COLO668 (cell line): ENCODE measurements around the gene RNF26.

Experiments used
- DNase-seq: peaks from one replicate; lab custom pipeline; 2025; ENCODE audit not compliant: unreplicated experiment; lab: John Stamatoyannopoulos, UW

Gene RNF26

DNA sequence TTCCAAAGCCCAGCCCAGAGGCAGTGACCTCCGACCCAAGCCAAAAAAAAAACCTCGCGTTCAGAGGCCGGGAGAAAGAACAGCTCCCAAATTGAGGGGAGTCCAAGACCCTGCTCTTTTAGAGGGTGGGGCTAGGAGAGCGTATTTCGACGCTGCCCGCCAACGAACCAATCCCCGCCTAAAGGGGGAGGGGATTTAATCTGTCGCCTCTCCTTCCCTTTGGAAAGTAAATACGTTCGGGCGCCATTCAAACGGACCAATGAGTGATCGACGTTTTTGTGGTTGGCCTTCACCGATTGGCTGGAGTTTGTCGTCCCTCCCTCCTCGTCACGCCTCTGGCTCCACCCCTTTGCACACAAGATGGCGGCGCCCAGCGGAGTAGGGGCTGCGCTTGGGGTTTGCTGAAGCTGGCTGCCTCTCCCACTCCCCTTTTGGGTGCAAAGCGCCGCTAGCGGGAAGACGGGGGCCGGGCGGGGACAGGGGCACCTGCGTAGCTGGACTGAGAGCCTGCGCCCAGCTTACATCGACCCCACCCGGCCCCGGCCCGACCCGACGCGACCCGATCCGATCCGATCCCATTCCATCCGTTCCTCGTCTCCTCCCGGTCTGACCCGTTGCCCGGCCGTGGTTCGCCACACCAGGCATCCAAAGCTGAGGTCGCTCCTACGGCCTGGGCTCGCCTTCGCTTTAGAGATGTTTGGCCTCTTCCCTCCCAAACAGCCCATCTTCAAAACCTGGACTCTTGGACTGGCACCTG, at the start of gene RNF26:
RNF26 (plus strand) TSS at position 354 of the 757 bp plus-strand sequence. CDS start 596 bp downstream, outside the sequence.
- DNase-seq: peak; percentile 93

DNA sequence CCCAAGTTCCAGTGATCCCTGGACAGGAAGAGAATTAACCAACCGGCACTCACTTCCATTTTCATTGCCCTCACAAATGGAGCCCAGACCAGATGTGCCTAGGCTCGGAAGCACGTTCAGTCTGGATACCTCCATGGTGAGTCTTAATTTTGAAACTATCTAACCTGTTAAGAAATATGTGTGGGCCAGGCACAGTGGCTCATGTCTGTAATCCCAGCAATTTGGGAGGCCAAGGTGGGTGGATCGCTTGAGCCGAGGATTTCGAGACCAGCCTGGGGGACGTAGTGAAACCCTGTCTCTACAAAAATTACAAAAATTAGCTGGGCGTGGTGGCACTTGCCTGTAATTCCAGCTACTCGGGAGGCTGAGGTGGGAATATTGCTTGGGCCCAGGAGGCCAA, 48.9 kb upstream of the RNF26 start:
- no peak for DNase-seq

DNA sequence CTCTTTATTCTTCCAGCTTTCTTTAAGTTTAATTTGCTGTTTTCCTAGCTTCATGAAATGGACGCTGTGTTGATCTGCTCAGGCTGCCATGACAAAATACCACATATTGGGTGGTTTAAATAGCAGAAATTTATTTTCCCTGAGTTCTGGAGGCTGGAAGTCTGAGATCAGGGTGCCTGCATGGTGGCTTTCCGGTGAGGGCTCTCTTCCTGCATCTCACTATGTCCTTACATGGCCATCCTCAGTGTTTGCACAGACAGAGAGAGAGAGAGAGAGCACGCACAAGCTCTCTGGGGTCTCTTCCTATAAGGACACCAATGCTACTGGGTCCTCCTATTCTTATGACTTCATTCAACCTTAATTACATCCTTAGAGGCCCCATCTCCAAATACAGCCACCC, 46.1 kb upstream of the RNF26 start:
- no peak for DNase-seq

DNA sequence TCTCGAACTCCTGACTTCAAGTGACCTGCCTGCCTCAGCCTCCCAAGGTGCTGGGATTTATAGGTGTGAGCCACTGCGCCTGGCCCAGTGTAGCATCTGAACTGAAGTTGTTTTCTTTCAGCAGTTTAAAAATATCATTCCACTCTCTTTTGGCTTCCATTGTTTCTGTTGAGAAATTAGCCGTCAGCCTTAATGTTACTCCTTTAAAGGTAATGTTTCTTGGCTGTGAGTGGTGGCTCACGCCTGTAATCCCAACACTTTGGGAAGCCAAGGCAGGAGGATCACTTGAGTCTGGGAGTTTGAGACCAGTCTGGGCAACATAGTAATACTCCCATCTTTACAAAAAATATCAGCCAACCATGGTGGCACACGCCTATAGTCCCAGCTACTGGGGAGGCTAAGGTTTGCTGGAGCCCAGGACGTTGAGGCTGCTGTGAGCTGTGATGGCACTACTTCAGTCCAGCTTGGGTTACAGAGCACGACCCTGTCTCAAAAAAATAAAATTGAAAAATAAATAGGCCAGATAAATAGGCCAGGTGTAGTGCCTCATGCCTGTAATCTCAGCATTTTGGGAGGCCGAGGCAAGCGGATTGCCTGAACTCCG, 43.3 kb upstream of the RNF26 start:
- no peak for DNase-seq

DNA sequence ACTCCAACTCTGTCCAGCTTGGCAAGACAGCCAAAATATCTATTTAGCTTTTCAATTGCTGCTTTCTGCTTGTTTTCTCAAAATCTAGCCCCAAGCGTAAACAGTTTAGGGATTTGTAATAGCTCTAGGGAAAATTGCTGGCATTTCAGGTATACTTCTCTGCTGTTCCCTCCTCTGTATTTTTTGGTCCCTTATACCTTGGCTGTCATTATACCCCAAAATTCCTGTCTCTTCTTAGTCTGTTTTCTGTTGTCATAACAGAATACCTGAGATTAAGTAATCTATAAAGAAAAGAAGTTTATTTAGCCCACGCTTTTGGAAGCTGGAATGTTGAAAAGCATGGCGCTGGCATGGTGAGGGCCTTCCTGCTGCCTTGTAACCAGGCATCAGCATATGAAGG, 40.9 kb upstream of the RNF26 start:
- DNase-seq: no peak

DNA sequence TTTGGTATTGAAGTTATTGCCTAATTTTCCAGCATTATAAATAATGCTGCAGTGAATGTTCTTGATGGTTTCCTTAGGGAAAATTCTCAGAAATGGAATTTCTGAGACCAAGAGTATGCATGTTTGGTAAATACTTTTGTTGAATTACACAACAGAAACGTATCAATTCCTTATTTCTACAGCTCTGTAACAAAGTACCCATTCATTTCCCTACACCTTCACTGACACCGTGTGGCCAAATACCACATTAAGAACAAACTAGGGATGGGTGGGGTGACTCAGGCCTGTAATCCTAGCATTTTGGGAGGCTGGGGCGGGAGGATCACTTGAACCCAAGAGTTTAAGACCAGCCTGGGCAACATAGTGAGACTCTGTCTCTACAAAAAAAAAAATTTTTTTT, 39.1 kb upstream of the RNF26 start:
- no peak for DNase-seq

DNA sequence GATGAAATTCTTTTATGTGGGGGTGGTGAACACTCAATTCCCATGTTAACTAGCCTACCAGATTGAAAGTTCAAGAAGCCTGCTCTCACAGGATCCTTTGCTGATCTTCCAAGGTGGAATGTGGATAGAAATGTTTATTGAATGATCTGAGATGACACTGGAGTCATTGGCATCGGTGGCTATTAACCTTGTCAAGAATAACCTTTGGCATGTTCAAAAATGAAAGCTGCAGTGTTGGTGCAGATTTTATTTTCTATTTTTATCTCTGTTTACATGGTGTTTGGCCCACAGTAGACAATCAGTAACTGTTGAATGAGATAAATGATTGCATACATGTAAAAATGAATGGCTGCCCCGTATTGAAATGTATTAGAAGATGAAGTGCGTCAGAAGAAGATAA, 36.4 kb upstream of the RNF26 start:
- DNase-seq: no peak

DNA sequence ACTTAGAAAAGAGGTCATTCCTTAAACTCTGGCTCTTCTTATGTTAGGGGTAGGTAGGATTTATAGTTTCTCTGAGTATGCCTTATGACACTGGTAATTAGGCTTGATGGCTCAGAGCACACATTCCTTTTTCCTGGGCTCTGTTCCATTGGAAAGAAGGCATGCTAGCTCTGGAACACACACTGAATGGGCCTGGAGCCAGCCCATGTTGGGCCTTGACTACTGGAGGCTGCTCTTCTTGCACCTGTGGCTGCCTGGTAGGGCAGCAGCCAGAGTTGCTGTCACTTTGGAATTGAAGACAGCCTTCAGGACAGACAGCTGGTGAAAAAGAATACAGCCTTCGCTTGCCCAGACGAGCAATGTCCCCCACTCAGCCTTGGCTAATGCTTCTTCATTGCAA, 35.6 kb upstream of the RNF26 start:
- DNase-seq: no peak

DNA sequence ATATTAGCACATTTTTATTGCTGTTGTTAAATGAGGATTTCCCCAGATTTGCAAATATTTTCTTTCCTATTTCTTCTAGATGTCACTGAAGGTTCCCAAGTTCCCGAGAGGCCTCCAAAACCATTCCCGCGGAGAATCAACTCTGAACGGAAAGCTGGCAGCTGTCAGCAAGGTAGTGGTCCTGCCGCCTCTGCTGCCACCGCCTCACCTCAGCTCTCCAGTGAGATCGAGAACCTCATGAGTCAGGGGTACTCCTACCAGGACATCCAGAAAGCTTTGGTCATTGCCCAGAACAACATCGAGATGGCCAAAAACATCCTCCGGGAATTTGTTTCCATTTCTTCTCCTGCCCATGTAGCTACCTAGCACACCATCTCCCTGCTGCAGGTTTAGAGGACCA, 34.9 kb upstream of the RNF26 start:
- DNase-seq: no peak

DNA sequence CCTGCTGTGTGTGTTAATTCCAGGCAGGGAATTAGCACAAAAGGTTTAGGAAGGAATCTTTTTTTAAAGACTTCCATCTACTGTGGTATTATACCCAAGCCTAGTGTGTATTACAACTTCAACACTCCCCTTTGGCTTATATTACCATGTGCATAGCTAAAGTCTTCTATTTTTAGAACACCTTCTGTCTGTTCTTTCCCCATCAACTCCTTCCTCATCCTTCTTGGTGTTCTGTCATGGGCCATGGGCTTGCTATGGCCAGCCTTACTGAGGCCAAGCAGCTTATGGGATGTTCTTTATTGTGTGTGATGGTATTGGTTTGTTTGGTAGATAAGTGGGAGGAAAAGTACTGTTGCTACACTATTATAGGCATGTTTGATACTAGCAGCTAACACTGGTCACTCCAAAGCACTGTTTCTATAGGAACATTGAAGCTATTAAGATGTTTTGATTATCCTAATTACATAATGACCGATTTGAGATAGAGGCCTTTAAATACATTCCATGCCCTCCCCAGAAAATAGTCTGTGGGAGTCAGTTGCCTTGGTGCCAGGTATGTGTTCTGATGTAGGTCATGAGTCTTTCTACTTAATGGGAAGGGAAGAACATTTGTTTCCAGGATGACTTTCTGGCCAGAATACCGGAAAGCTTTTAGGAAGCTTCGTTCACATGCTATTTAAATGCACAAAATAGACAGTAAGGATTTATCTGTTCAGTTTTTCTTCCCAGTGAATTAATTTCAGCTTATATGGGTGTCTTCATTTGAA, 33.9 kb upstream of the RNF26 start:
- no peak for DNase-seq

DNA sequence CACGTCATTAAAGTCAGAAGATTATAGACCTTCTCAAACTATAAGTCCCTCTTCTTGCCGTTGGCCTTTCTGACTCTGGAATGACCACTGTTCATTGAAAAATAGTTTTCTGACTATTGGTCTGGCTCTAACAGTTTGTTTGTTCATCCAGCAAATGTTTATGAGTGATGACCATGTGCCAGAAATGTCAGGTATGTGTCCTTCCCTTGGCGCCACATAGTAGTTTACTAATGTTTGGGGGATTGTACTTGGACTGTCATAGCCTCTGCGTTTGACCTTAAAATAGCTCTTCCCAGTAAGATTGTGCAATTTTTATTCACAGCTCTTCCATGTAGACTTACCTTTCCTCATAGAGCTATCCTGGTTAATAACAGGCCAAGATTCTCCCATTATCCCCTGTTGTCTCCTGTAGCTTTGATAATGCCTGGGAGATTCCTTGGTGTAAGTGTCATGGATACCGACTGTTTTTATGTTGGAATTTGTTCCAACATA, 31.1 kb upstream of the RNF26 start:
- no peak for DNase-seq

DNA sequence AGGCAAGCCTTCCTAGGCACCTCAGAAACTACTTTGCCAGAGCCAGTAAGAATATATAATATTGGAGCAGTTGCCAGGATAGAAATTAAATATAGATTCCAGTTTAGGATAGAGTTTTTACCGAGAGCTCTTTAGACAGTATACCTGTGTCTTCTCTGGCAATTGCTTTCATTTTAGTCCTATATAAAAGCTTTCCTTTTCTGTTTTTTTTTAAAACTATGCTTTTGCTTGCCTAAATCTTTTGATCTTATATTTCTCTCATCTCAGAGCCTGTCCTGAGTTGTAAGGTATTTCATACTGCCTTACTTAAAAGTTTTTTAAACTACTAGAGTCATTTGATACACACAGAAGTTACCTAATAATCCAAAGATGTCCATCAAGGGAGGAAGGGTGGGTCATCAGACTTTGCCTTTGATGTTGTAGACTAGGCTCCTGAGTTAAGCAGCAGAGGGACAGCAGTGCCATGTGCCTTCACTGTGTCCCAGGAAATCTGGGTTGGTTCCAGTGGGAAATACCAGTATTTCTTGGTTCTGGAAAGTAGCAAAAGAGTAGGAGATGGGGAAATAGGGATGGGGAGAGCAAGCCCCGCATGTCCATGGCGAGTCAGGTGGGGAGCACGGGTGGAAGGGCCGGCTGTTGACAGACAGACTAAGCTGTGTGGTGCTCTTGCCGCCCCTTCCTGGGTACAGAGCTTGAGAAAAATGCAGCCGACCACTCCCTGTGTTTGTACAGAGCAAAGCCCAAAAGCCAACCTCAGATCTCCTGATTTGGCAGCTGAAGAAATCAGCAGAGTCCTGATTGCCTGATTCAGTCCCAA, 28.6 kb upstream of the RNF26 start:
- DNase-seq: no peak

DNA sequence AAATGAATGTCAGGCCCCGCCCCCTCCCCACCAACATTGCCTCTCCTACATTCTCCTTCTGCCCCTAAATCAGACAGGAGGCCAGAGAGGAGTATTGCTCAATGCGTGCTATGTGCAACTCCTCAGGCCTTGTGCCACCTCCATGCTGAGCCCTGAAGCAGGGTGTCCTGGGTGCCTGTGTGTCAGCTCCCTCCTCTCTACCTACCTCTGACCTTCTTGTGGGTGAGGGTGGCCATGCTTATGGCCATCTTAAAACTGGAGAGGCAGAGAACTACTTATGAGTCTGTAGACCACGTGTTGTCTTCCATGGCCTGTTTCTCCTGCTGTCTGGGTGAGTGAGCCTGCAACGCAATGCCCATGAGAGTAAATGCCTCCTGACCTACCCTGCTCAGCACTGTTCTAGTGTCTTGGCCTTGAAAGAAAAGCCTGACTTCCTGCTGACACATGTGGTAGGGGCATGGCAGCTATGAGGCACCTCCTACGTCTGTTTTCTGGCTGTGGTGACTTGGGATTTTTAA, 27.9 kb upstream of the RNF26 start:
- no peak for DNase-seq

DNA sequence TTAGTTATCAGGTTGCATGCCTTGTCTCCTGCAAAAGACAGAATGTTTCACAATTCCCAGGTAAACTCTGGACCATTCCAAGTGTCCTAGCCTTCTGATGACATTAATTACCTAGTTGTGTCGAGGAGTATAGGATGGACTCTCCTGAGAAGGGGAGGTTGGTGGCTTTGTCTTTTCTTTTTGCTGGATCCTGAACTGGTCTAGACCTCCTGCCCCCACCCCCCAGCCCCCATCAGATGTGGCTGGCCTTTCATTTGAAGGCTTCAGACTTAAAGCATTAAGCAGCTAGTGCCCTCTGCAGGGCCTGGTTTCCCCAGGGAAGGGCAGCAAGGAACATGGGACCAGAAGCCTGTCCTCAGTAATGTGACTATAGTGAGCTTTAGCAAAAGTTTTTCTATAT, 27.1 kb upstream of the RNF26 start:
- DNase-seq: no peak

DNA sequence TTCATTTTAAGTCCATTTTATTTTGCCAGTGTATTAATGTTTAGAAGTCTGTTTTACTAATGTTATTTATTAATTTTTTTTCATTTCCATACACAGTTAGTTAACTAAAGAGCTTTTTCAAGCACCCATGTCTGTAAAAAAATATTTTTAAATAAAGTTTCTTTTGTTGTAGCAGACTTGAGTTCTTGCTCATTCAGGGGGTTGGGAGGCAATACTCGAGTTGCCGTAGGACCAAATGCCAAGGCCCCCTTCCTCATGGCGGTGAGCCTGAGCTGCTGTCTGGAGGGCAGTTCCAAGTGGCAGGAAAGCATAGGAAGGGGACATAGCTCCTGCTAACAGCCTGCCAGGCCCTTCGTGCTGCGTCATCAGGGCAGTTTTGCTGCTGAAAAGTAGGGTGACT, 26.4 kb upstream of the RNF26 start:
- DNase-seq: no peak

DNA sequence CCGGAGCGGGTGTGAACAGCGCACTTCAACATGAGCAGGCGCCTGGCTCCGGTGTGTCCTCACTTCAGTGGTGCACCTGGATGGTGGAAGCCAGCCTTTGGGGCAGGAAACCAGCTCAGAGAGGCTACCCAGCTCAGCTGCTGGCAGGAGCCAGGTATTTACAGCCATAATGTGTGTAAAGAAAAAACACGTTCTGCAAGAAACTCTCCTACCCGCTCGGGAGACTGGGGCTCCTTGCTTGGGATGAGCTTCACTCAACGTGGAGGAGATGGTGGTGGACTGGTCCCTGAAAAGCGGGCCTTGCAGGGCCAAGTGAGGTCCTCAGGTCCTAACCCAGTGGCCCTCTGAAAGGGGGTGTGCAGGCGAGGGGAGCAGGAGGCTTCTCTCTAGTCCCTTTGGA, 24.9 kb upstream of the RNF26 start:
- DNase-seq: no peak

DNA sequence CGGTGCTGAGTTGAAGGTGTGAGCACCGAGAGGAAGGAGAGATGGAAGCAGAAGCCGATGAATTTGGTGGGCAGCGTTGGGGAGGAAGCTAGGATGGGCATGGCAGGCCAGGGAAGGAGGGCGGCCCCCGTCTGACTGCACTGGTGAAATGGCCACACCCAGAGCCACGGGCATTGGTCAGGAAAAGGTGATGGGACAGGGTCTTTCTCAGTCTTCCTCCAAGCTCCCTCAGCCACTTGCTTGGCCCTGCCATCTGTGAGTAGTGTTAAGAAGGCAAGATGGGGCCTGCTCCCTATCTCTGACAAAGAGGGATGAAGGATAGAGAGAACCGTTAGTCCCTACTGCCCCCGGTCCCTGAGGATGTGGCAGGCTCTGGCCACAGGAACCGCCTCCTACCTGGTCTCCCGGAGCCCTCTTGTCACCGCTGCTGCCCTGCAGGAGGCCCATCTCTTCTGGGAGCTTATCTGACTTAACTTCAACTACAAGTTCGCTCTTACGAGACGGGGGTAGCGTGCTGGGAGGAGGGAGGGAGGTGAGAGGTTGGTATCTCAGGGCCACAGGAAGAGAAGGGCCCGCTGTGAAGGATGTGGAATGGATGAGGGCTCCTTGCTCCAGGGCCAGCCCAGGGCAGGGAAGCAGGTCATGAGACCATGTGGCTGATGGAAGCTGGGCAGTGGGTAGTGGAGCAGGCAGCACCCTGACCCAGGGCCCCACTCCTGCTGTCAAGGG, 24.2 kb upstream of the RNF26 start:
- no peak for DNase-seq

DNA sequence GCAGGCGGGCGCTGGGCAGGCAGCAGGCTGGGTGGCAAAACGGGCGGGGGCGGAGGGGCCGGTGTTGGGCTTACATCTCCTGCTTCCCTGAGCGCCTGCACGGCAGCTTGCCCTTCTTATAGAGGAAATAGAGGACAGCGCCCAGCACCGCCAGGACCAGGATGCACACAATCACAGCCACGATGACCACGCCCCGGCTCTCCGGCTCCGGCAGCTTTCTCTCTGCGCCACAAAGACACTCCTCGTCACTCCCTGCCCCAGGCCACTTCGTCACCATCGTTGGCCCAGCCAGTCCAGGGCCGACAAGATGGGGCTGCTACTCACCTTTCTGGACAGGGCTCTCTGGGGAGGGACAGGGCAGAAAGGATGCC, 23.7 kb upstream of the RNF26 start:
- DNase-seq: no peak

DNA sequence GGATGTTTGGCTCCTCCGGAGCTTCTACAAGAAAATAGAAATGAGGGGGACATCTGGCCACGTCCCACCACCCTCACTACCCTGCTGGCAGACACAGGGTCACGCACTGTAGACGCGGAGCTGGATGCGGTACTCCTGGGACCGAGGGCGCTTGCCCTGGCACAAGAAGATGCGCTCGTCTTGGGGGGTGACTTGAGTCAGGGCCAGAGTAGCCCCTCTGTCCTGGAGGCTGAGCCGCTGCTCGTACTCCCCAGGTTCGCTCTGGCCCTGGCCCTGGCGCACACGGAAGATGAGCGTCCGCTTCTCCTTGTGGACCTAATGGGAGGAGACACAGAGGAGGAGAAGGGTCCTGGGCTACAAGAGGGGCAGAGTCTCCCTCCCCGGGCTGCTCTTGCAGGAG, 19.6 kb upstream of the RNF26 start:
- no peak for DNase-seq
